Measurements from ENCODE around the gene CC2D2B. TPM values are rescaled to one million over a fixed set of nuclear protein-coding genes. Genes with fewer than 3 reads are reported as not detected.
"Not testable (repeated sequence)": the region's sequence is repeated elsewhere in the genome, so short reads cannot be mapped to it uniquely, and the experiment has no call there.

CC2D2B gene
- polyA plus RNA-seq, 3 donors: 0.08 to 1.8 TPM; not detected in 1

DNA sequence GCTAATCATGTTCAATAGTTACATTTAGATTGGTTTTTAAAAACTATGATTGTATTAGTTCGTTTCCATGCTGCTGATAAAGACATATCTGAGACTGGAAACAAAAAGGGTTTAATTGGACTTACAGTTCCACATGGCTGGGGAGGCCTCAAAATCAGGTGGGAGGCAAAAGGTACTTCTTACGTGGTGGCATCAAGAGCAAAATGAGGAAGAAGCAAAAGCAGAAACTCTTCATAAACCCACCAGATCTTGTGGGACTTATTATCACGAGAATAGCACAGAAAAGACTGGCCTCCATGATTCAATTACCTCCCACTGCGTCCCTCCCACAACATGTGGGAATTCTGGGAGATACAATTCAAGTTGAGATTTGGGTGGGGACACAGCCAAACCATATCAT is 34.1 kb upstream of the CC2D2B start:
- Mint-ChIP-seq H3K9me3 (peaks cover 4 to 14% (median 8%) of the 10 kb centered on the region in 7 donors), H3K36me3 (peaks cover 51 to 64% of the 10 kb centered on the region in 2 donors), H3K27me3 (ENCODE audit: low read depth in 3 of 3) (no peaks in the 10 kb centered on the region), H3K4me3 (no peak overlapping the region), H3K4me1 (peaks cover 9% of the 10 kb centered on the region), H3K27ac (peak overlapping the region in 2 of 7 donors; percentile 23 to 40)
- no CpG with 5 or more reads among the region's 4 CpGs for WGBS (ENCODE audit: insufficient coverage)
- Histone ChIP-seq H3K27ac (ENCODE audit: low read depth in 1 of 2, low read length in 2 of 2) (peak overlapping the region in 1 of 2 donors; percentile 32), H3K9ac (ENCODE audit: insufficient read depth, low read length, poor library complexity, severe bottlenecking) (no peak overlapping the region), H3K79me2 (ENCODE audit: insufficient read depth, low read length) (no peaks in the 10 kb centered on the region), H4K20me1 (ENCODE audit: insufficient read depth, low read length) (no peaks in the 10 kb centered on the region), H2AFZ (ENCODE audit: insufficient read depth, low read depth, low read length, poor library complexity, severe bottlenecking) (no peak overlapping the region), H3K27me3 (ENCODE audit: control insufficient read depth in 2 of 2, insufficient read depth in 2 of 2, low read length in 2 of 2) (no peaks in the 10 kb centered on the region), H3K4me3 (replicated peaks in 1 of 3; ENCODE audit: low read depth in 2 of 3, low read length in 3 of 3) (no peak overlapping the region), H3K4me2 (replicated peaks; ENCODE audit: extremely low read depth, low read length, poor library complexity, severe bottlenecking) (no peak overlapping the region), H3K9me3 (replicated peaks in 1 of 2; ENCODE audit: control insufficient read depth in 1 of 2, insufficient read depth in 1 of 2, low read length in 2 of 2) (no peaks in the 10 kb centered on the region), H3K4me1 (ENCODE audit: control insufficient read depth in 1 of 2, insufficient read depth in 2 of 2, low read length in 2 of 2) (no peaks in the 10 kb centered on the region), H3K36me3 (replicated peaks in 1 of 2; ENCODE audit: control insufficient read depth in 1 of 2, insufficient read depth in 2 of 2, low read length in 2 of 2) (peaks cover 36 to 82% of the 10 kb centered on the region in 2 donors)
- intact Hi-C loops (cut with micrococcal nuclease): no loop called here
- TF ChIP-seq, protein P1, sequence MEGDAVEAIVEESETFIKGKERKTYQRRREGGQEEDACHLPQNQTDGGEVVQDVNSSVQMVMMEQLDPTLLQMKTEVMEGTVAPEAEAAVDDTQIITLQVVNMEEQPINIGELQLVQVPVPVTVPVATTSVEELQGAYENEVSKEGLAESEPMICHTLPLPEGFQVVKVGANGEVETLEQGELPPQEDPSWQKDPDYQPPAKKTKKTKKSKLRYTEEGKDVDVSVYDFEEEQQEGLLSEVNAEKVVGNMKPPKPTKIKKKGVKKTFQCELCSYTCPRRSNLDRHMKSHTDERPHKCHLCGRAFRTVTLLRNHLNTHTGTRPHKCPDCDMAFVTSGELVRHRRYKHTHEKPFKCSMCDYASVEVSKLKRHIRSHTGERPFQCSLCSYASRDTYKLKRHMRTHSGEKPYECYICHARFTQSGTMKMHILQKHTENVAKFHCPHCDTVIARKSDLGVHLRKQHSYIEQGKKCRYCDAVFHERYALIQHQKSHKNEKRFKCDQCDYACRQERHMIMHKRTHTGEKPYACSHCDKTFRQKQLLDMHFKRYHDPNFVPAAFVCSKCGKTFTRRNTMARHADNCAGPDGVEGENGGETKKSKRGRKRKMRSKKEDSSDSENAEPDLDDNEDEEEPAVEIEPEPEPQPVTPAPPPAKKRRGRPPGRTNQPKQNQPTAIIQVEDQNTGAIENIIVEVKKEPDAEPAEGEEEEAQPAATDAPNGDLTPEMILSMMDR (IDR thresholded peaks at IDR 0.05): no peak
- DNase-seq: no peak

DNA sequence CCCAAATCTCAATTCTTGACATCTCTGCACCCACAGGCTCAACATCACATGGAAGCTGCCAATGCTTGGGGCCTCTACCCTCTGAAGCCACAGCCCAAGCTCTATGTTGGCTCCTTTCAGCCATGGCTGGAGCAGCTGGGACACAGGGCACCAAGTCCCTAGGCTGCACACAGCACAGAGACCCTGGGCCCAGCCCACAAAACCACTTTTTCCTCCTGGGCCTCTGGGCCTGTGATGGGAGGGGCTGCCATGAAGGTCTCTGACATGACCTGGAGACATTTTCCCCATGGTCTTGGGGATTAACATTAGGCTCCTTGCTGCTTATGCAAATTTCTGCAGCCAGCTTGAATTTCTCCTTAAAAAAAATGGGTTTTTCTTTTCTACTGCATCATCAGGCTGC is 33.0 kb upstream of the CC2D2B start:
- H2AFZ ChIP-seq (ENCODE audit: insufficient read depth, low read depth, low read length, poor library complexity, severe bottlenecking); H3K79me2 ChIP-seq (ENCODE audit: insufficient read depth, low read length); H3K27me3 Mint-ChIP-seq (ENCODE audit: low read depth in 3 of 3); DNase-seq; intact Hi-C loops (cut with micrococcal nuclease); H3K27me3 ChIP-seq (ENCODE audit: control insufficient read depth in 2 of 2, insufficient read depth in 2 of 2, low read length in 2 of 2); H3K27ac ChIP-seq (ENCODE audit: low read depth in 1 of 2, low read length in 2 of 2); H3K4me1 ChIP-seq (ENCODE audit: control insufficient read depth in 1 of 2, insufficient read depth in 2 of 2, low read length in 2 of 2); H3K4me1 Mint-ChIP-seq; H3K4me3 Mint-ChIP-seq; H3K9me3 ChIP-seq (replicated peaks in 1 of 2; ENCODE audit: control insufficient read depth in 1 of 2, insufficient read depth in 1 of 2, low read length in 2 of 2); H3K27ac Mint-ChIP-seq; H4K20me1 ChIP-seq (ENCODE audit: insufficient read depth, low read length); H3K4me3 ChIP-seq (replicated peaks in 1 of 3; ENCODE audit: low read depth in 2 of 3, low read length in 3 of 3); H3K9ac ChIP-seq (ENCODE audit: insufficient read depth, low read length, poor library complexity, severe bottlenecking); H3K4me2 ChIP-seq (replicated peaks; ENCODE audit: extremely low read depth, low read length, poor library complexity, severe bottlenecking): not testable (repeated sequence)
- H3K36me3 ChIP-seq (replicated peaks in 1 of 2; ENCODE audit: control insufficient read depth in 1 of 2, insufficient read depth in 2 of 2, low read length in 2 of 2): peaks cover 30 to 72% of the 10 kb centered on the region in 2 donors
- Mint-ChIP-seq H3K9me3 (peaks cover 4 to 14% (median 8%) of the 10 kb centered on the region in 7 donors), H3K36me3 (peaks cover 49 to 60% of the 10 kb centered on the region in 2 donors)
